ENCODE data around the gene CNTNAP2. TPM values are rescaled to one million over a fixed set of nuclear protein-coding genes. Genes with fewer than 3 reads are reported as not detected.

CNTNAP2 gene
- total and polyA plus RNA-seq, 2 of the 8 experiments (the other 6 are each of a cell fraction or from before 2014, with no cell fraction given), result 27.9 to 71.0 TPM

GRCh38 chr7:147029953-147030352, 913.4 kb downstream of the CNTNAP2 start (continued):
- no peak for TF ChIP-seq SIRT6 (IDR thresholded peaks at IDR 0.05; ENCODE audit: low read length)
- no peak for TF ChIP-seq SIX5 (IDR thresholded peaks at IDR 0.05; ENCODE audit: low read depth, low read length)
- no peak for TF ChIP-seq TAF7 (optimal IDR thresholded peaks at IDR 0.05; ENCODE audit: borderline replicate concordance, low read depth, low read length)
- TF ChIP-seq SAP30 (IDR thresholded peaks at IDR 0.05; ENCODE audit: insufficient read depth, insufficient replicate concordance, low read length), result no peak
- no peak for TF ChIP-seq CHD2 (IDR thresholded peaks at IDR 0.05; ENCODE audit: low read length)
- no peak for TF ChIP-seq ASH2L (IDR thresholded peaks at IDR 0.05; ENCODE audit: low read length)
- no peak for TF ChIP-seq CBX8 (IDR thresholded peaks at IDR 0.05; ENCODE audit: borderline replicate concordance, low read depth, low read length)
- no peak for TF ChIP-seq CTBP2 (IDR thresholded peaks at IDR 0.05; ENCODE audit: borderline replicate concordance, insufficient read depth, insufficient read length, low read length)
